Nucleus accumbens (tissue), 56 donors: ENCODE results near the gene IGSF9.
A peak's percentile ranks its signal among the peaks of the same experiment; 100 is the strongest.
"Not testable (repeated sequence)": the region's sequence is repeated elsewhere in the genome, so short reads cannot be mapped to it uniquely, and the experiment has no call there.

Experiments used
- DNase-seq, 56 donors: peaks; one replicate each; lab custom pipeline; 2025; lab: John Stamatoyannopoulos, UW

Gene IGSF9

DNA sequence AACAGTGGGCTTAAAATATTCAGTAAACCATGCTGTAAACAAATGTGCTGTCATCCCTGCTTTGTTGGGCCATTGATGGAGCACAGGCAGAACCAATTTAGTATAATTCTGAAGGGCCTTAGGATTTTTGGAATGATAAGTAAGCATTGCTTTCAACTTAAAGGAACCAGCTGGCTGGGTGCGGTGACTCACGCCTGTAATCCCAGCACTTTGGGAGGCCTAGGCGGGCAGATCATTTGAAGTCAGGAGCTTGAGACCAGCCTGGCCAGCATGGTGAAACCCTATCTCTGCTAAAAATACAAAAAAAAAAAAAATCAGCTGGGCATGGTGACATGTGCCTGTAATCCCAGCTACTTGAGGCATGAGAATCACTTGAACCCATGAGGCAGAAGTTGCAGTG lies 41.4 kb downstream of the IGSF9 start:
- not testable (repeated sequence) for DNase-seq

DNA sequence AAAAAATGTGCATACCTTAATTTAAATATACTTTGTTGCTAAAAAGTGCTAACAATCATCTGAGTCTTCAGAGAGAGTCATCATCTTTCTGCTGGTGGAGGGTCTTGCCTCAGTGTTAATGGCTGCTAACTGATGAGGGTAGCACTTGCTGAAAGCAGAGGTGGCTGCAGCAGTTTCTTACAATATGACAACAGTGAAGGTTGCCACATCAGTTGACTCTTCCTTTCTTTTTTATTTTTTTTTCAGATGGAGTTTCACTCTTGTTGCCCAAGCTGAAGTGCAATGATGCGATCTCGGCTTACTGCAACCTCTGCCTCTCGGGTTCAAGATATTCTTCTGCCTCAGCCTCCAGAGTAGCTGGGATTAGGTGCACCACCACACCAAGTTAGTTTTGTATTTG lies 42.9 kb downstream of the IGSF9 start:
- no peak for DNase-seq

DNA sequence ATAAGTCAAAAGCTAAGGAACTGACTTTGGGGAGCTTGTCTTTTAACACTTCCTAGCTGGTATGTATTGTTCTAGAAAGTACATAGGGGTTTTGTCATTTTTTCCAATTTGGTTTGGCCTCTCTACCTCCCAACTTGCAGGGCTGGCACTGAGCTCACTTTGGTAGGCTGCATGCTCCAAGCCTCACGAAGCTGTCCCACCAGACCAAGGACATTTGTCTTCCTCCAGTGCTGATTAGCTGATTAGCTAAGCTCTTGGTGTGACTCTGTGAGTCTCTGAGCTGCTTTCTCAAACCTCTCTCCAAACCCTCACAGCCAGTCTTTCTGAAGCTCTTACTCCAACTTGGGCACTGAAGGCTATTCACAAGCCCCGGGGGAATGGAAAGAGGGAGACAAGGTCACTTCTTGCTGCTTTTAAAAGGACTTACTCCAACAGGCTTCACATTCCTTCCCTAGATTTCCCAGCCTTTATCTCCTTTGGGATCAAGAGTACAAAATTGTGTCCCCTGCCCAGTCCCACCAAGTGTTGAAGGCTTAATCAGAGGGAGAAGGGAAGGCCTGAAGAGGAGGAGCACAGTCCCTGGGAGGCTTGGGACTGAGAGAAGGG lies 44.6 kb downstream of the IGSF9 start:
- no peak for DNase-seq

DNA sequence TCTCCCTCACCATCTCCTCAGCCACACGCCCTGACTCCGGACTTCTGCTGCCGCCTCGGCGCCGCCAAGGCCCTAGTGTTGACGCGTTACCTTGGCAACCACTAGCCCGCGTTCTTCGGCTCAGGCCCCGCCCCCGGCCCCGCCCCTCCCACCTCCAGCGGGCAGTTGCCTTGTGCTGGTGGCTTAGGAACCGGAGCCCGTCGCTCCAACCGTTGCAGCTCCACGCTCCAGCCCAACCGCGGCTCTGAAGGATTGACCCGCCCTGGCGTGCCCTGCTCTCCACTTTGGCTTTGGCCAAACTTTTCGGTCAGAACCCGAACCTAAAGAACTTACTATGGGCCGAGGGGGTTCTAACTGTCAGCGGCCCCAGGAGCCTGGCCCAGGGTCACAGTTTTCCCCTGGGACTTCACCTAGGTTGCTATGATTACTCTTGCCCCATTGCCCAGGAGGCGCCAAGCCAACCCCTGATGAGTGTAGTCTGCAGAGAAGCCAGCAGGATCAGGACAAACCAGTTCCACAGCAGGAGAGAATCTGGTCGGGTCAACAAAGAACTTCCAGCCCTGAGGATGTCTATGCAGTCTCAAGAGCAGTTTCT lies 45.2 kb downstream of the IGSF9 start, which contains the start of gene CFAP45:
Gene CFAP45 (minus strand): TSS at position 80 of the 595 bp plus-strand sequence. CDS start 67 bp downstream, at position 13.
- DNase-seq, result peak in 4 of 56 donors; percentile 7 to 53 (median 30)

DNA sequence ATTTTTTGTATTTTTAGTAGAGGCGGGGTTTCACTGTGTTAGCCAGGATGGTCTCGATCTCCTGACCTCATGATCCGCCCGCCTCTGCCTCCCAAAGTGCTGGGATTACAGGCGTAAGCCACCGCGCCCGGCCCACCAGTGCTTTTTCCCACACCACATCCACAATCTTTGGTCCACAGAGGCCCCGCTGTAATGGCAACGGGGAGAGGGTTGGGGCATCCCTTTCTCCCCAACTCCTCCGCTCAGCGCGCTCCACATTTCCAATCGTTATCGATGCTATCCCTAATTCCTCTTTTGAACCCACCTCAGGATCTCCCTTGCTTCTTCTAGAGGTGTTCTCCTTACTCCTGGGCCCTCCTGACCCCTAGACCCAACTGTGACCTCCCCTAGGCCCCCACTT lies 45.8 kb downstream of the IGSF9 start:
- DNase-seq, result not testable (repeated sequence)

DNA sequence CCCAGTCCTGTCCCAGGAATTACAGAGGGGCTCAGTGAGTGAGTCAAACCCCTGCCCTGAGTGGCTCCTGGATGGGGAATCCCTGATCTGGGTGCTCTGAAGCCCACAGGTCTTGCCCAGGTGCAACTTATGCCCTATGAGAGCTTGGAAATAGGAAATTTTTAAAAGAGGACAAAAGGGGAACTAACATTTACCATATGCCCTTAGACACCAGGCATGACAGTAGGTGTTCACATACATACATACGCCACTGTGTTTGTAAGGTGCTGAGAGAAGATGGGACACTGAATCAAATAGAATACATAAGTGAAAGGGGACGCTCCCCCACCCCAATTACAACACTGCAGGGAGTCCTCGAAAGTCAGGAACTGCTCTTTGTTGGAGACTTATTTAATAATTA lies 46.9 kb downstream of the IGSF9 start:
- no peak for DNase-seq

DNA sequence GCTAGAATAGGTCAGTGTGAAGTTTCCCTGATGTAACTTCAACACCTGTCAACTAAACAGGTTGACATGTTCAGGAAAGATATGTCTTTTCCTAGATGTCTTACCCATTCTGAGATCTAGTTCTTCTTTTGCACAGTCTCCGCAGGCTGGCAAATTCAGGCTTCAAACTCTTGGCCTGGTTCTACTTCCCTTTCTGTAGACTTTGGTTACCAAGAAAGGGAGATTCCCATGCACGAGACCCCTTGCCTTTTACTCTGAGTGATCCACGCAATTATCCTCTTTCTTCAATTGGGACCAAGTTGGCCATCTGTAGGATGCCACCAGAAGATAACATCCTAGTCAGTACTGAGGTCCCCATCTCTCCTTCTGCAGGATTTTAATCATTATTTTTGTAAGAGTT lies 47.5 kb downstream of the IGSF9 start:
- no peak for DNase-seq

DNA sequence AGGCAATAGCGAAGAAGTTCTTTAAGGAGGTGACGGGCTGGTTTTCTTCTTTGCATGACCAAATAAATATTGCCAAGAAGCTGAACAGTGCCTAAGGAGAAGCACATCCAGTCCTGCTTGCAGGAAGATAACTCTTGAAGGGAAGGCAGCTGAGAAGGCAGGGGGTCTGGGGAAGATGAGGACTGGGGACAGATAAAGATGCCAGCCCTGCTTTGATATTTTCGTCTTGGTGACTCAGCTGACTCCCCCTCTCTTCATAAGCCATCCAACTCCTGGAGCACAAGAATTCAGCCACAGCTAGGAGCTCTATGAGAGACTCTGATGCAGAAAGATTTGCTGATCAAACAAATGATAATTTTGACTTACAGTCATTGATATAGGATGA lies 48.9 kb downstream of the IGSF9 start:
- no peak for DNase-seq

DNA sequence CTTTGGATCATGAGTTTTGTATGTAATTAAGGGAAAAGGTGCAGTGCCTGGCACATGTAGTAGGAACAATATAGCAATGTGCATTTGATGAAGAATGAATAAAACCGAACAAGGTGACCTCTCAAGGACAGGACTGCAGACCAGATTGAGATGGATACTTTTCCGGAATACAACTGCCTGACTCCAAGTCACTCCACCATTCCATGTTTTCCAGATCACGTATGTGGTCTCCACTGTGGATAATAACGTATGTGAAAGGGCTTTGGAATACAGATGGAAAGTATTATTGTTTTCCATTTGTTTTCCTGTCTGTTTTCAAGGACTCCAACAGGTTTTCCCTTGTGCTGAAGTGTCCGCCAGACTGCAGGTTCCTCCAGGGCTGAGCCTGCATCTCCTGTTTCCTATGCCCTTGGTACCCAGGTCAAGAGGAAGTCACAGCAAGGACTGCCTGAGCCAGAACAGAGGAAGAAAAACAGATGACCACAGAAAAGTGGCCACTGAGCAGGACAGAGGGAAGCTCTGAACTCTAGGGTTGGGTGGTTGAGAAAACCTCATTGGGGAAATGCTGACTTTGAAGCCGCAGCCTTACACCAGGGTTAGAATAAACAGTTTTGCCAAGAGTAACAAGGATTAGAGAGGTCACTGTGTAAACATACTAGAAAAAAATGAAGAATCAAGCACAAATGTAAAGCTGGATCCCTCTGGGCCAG lies 49.4 kb downstream of the IGSF9 start:
- peak in 1 of 56 donors; percentile 8 for DNase-seq

DNA sequence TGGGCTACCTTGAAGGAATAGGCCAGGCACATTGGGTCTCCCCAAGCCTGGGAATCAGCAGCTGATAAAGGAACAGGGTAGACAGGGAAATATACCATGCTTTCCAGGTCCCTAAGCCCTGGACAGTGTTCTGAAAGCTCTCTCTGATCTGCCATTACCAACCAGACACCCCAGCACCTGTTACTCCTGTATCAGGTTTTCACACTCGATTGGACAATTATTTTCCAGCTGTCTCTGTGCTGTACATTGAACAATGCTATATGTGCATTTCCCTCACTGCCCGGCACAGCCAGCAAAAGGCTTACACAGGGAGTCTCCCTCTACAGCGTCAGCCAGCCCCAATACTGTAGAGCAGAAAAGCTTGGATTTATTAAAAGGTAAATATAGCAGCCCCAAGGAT lies 50.1 kb downstream of the IGSF9 start:
- no peak for DNase-seq

DNA sequence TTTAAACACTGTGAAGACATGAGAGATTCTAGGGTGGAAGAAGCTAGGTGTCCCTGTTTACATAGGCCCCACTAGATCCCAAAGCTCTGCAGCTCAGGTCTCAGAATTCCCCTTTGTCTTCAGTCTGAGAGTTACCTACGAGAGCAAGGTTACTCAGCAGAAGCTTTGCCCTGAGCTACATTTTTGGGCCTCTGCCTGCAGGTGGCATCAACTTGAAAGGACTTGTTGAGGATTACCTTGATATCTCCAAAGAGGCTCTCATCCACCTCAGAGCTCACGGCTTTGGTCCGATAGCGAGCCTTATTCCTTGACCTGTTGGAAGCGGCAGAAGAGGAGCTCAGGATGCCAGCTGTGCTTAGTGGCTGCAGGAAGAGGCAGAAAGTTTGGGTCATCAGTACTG lies 52.5 kb downstream of the IGSF9 start:
- no peak for DNase-seq

DNA sequence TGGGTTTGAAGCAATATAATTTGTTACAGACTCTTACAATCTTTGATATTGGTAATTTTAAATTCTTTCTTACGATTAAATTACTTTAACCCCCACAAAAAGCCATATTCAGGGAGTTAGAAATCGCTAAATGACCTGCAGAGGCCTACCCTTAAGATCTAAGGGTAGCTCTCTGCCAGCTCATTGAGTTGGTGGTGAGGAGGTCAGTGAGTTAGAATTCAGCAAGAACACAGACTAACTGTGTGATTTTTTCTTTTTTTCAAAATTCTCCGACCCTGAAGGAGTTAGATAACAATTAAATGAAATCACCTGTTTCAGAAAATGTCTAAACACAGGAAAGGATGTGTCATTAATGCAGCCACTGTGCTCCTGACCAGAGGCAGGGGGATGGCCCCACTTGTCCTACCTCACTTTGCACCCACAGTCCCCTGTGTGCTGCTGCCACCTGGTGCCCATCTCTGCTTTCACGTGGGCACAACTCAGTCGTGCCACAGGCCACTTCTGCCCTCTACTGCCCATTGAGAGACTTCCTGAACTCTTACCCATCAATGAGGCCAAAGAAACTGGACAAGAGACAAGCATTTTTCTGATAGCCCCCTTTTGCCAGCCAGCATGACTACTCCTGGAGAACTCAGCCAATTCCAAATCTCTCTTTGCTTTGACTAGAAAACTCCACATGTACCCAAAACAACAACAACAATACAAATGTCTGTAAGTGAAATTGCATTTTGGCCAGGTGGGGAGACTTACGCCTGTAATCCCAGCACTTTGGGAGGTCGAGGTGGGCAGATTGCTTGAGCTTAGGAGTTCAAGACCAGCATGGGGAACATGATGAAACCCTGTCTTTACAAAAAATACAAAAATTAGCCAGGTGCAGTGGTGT lies 53.9 kb downstream of the IGSF9 start:
- DNase-seq, result peak in 53 of 56 donors; percentile 11 to 88 (median 61)

DNA sequence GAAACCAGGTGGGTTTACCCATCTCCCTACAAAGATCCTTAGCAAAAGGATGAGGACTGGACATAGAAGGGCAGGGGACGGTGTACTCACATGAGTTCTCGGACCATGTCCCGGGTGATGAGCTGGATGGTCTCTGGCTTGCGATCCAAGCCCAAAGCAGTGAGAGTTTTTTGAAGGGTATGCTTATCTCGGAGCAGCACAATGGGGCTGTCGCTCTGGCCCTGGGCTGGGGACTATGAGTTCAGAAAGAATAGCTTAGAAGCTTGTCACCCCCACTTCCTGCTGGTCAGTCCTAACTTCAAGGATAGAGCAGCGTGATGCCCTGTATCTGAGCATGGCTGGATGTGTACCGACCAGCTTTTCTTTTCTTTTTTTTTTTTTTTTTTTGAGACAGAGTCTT lies 55.0 kb downstream of the IGSF9 start:
- DNase-seq, result no peak

DNA sequence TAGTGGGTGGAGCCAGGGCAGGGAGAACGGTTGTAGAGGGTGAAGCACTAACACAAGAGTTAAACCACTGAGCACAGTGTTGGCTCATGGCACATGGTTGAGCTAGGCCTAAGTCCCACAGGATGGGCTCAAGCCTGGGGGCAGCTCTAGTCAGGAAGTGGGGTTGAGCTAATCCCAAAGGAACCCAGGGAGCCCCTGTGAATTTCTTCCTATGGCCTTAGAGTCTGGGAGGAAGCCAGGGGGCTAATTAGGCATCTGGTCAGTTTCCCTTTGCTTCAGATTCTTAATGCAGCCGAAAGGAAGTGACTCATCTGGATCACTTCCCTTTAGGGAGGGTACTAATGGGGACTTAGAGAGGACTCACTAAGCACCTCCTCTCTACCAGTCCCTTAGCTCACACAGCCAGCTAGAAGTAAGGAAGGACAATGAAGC lies 55.6 kb downstream of the IGSF9 start:
- DNase-seq, result no peak

DNA sequence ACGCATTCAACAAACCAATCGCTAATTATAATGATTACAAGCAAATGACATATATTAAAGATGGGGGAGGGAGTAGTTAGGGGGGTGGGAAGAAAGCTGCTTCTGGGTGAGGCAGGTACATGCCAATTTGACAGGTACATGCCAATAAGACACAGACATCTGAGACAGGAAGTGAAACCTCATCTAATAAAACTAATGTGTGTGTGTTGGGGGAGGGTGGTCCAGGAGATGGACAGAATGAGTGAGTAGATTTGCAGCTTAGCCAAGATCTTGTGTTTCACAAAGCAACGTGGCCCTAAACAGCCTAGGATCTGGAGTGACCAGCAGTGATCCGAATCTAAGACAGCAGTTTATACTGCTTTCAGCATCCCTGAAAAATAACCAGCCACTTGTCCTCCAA lies 56.2 kb downstream of the IGSF9 start:
- DNase-seq, result no peak

DNA sequence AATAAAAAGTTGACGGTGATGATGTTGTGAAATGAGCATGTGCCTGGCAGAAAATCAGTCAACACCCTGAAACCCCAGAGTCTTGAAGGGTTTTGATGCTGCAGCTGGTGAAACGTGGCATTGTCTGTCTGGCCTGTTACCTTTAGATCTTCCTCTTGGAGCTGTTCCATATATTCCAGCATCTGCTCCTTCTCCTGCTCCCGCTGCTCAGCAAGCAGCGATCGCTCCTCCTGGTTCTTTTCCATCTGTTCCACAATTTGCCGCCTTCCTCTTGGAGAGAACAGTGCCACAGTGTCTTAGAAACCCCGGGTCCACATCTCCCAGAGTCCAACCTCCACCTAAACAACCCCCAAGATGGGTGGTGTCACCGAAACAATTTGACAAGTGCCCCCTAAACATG lies 61.1 kb downstream of the IGSF9 start:
- no peak for DNase-seq

DNA sequence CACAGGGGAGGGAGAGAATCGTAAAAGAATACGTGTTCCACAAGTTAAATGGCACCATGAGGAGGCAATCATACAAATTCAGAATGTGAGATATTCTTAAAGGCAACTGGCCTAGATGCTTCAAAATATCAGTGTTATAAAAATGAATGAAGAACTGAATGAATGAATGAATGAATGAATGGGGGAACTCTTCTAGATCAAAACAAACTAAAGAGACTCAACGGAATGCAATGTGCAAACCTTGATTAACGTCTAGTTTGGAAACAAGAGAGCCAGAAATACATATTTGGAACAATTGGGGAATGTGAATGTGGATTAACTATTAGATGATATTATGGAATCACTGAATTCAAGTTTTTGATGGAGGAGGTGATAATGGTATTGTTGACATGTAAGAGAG lies 62.3 kb downstream of the IGSF9 start:
- no peak for DNase-seq

DNA sequence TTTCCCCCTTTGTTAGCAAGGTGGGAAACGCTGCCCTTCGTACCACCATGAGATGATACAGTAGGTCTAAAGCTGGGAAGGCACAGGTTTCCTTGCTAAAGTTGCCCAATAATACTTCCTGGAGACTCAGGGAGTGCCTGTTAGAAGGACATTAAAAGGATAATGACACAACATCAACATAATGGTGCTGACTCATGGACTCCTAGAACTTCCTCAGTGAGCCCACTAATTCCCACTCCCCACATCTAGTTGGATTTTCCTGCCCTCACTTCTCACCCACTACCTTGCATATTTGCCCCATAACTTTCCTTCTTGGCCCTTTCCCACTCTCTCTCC lies 62.9 kb downstream of the IGSF9 start:
- no peak for DNase-seq

DNA sequence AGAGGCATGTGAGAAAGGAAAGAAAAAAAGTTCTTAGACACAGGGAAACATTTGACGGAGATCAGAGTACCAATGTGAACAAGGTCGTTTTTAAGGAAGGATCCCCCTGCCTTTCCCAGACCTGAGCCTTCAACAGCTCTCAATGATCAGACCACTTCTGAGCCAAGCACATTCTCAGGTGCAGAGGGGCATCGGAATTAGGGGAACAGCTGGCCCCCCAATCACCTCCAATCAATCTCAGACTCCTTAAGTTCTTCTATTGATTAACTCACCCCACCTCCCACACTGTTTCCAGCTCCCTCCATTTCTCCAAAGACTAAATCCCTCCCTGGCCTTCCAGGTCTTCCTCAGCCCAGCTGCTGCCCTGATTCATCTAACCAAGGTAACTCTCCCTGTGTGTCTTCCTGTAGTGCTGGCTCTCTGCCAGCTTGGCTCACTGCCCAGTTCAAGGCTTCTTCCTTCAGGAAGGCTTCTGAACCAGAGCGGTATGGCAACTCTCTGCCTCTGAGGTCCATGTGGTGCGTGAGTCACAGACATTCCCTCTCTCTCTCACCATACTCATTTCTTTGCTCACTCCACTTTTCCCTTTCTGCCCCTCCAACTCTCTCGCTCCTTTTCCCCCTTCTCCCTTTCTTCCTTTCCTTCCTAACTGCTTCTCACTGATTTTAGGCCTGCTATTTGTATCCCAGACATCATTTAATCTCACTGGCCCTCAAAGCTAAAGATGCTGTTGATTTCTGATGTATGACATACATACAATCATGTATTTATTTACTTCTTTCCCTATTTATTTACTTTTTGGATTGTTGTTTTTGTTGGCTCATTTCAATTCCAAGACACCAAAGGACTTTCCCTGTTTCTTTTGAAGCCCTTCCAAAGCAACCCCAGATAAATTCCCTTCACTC lies 63.5 kb downstream of the IGSF9 start:
- DNase-seq, result peak in 6 of 56 donors; percentile 6 to 35 (median 18)

DNA sequence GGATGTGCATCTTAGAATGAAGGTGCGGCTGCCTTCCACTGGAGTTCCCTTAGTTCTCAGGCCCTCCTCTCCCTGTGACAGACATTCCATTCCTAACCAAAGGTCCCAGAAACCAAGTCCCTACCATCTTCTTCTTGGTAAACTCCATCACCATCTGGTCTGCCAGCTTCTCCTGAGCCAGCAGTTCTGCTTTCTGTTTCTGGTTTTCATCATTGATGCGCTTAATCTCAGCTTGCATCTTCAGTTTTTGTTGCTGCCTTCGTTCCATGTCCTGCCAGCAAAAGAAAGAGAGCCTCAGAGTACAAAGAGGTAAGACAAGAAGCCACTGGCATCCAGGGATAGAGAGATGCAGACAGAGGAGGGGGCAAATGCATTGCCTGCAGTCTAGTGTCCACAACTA lies 65.0 kb downstream of the IGSF9 start:
- no peak for DNase-seq
